Keratinocyte (primary cell): Measurements from ENCODE around the gene SMPD2. TPM values are rescaled to one million over a fixed set of nuclear protein-coding genes. Genes with fewer than 3 reads are reported as not detected.

Experiments used
- DNase-seq: peaks from one replicate; pipeline ENCODE4 v3.0.0-alpha.2; 2011; ENCODE audit warnings: low read depth, missing footprints, low spot score
- FAIRE-seq: peaks from 2 replicates; lab custom pipeline; 2011; peaks lifted over from hg19 to GRCh38; lab: Jason Lieb, UNC
- H2AFZ ChIP-seq: 2 replicates; pipeline ENCODE4 v1.6.0; 2012; ENCODE audit warnings: low read length, control low read depth, inconsistent platforms; ENCODE audit not compliant: control insufficient read depth
- H3K27ac ChIP-seq: 2 replicates; pipeline ENCODE4 v1.5.1; 2011; ENCODE audit warnings: low read length; ENCODE audit not compliant: control insufficient read depth, insufficient read depth
- H3K27me3 ChIP-seq: 3 replicates; pipeline ENCODE4 v1.6.0; 2011; ENCODE audit warnings: low read length; ENCODE audit not compliant: control insufficient read depth, insufficient read depth; ENCODE audit errors: extremely low read depth
- H3K36me3 ChIP-seq, 2 experiments: 2 replicates in 1 of 2; 3 replicates in 1 of 2; pipeline ENCODE4 v1.5.1; 2011; ENCODE audit warnings: low read length in 2 of 2, mild to moderate bottlenecking in 1 of 2; ENCODE audit not compliant: control insufficient read depth in 2 of 2, insufficient read depth in 2 of 2; ENCODE audit errors: extremely low read depth in 1 of 2
- H3K4me1 ChIP-seq: 3 replicates; pipeline ENCODE4 v1.5.1; 2011; ENCODE audit warnings: low read length; ENCODE audit not compliant: control insufficient read depth, insufficient read depth; ENCODE audit errors: extremely low read depth
- H3K4me2 ChIP-seq: 3 replicates; pipeline ENCODE4 v1.6.0; 2011; ENCODE audit warnings: low read depth, low read length; ENCODE audit not compliant: control insufficient read depth, insufficient read depth; ENCODE audit errors: extremely low read depth
- H3K4me3 ChIP-seq, 3 experiments: fragments of 200-600 bp in 1 of 3; sonication (generic) in 1 of 3; 2 replicates in 2 of 3; 3 replicates in 1 of 3; pipeline ENCODE4 v1.5.1; 2011 to 2016; ENCODE audit warnings: low read length in 3 of 3, mild to moderate bottlenecking in 3 of 3, control low read depth in 2 of 3, inconsistent platforms in 1 of 3, low read depth in 1 of 3, mixed read lengths in 1 of 3, mixed run types in 1 of 3, moderate library complexity in 1 of 3; ENCODE audit not compliant: control insufficient read depth in 2 of 3, insufficient read depth in 2 of 3; ENCODE audit errors: extremely low read depth in 1 of 3
- H3K79me2 ChIP-seq: 2 replicates; pipeline ENCODE4 v1.6.0; 2012; ENCODE audit warnings: low read length; ENCODE audit not compliant: control insufficient read depth, insufficient read depth
- H3K9ac ChIP-seq: 3 replicates; pipeline ENCODE4 v1.6.0; 2011; ENCODE audit warnings: low read length; ENCODE audit not compliant: control insufficient read depth, insufficient read depth; ENCODE audit errors: extremely low read depth
- H3K9me1 ChIP-seq: 3 replicates; pipeline ENCODE4 v1.6.0; 2011; ENCODE audit warnings: low read length; ENCODE audit not compliant: control insufficient read depth, insufficient read depth; ENCODE audit errors: extremely low read depth
- H3K9me3 ChIP-seq: 2 replicates; pipeline ENCODE4 v1.5.1; 2012; ENCODE audit warnings: low read depth, low read length; ENCODE audit not compliant: control insufficient read depth
- H4K20me1 ChIP-seq: 3 replicates; pipeline ENCODE4 v1.6.0; 2011; ENCODE audit warnings: low read length; ENCODE audit not compliant: control insufficient read depth, insufficient read depth; ENCODE audit errors: extremely low read depth
- CTCF ChIP-seq, 3 experiments: IDR thresholded peaks in 1 of 3; conservative IDR thresholded peaks in 1 of 3; optimal IDR thresholded peaks in 1 of 3; 2 replicates in 2 of 3; 3 replicates in 1 of 3; pipeline versions ENCODE3 to v1.5.1; 2011; ENCODE audit warnings: low read length in 3 of 3, mild to moderate bottlenecking in 3 of 3, moderate library complexity in 2 of 3, control low read depth in 1 of 3, inconsistent platforms in 1 of 3; ENCODE audit not compliant: insufficient read depth in 2 of 3; ENCODE audit errors: extremely low read depth in 1 of 3
- EZH2 ChIP-seq: IDR thresholded peaks from one replicate; pipeline ENCODE4 v1.6.1; 2012; ENCODE audit warnings: inconsistent platforms, mild to moderate bottlenecking, low read length, moderate library complexity
- dilution Hi-C: fragments of 300-500 bp; cut with MboI; formaldehyde crosslinking; loops from one replicate; pipeline ENCODE4 v1.7.0; 2020; ENCODE audit warnings: low sequenced_read_pairs; ENCODE audit not compliant: extremely low pct_ligation_motif_present
- polyA plus RNA-seq, 5 experiments: library from polyadenylated mRNA; depleted of rRNA in 3 of 5; stranded (reverse) in 3 of 5; stranded (forward) in 1 of 5; unstranded in 1 of 5; fragments of >200 nt; gene quantifications; 1 replicate in 1 of 5; 2 replicates in 3 of 5; 3 replicates in 1 of 5; pipeline versions ENCODE4 v1.2.1 to v1.2.3, GENCODE V29; 2011 to 2012; ENCODE audit warnings: missing spikeins in 2 of 5, low read depth in 1 of 5, low replicate concordance in 1 of 5

Gene SMPD2
- polyA plus RNA-seq, 1 donor (not counting 4 experiments of a cell fraction or from before 2014, with no cell fraction given): 11.7 TPM

GRCh38 chr6:109397020-109397419, 43.5 kb upstream of the SMPD2 start:
- no peaks in the 10 kb centered on the region for H3K9me3 ChIP-seq
- no peaks in the 10 kb centered on the region for H4K20me1 ChIP-seq
- dilution Hi-C loops: no loop called here
- no peaks in the 10 kb centered on the region for H3K36me3 ChIP-seq
- DNase-seq: no peak
- H3K9ac ChIP-seq: no peak overlapping the region
- no peaks in the 10 kb centered on the region for H3K9me1 ChIP-seq
- H3K4me3 ChIP-seq: no peak overlapping the region
- FAIRE-seq: no peak
- no peaks in the 10 kb centered on the region for H3K79me2 ChIP-seq
- H3K4me1 ChIP-seq: no peaks in the 10 kb centered on the region
- no peak overlapping the region for H2AFZ ChIP-seq
- TF ChIP-seq EZH2: no peak
- peak; percentile 31 to 46 (median 37) for TF ChIP-seq CTCF (optimal IDR thresholded peaks at IDR 0.05 in 1 of 3, IDR thresholded peaks at IDR 0.05 in 1 of 3, conservative IDR thresholded peaks at IDR 0.05 in 1 of 3; ENCODE audit: extremely low read depth in 1 of 3, insufficient read depth in 2 of 3, low read length in 3 of 3)
- no peaks in the 10 kb centered on the region for H3K27me3 ChIP-seq
- no peak overlapping the region for H3K27ac ChIP-seq
- H3K4me2 ChIP-seq: no peak overlapping the region

- no peak for DNase-seq
Measured at GRCh38 chr6:109406196-109406595, 34.3 kb upstream of the SMPD2 start.

More at GRCh38 chr6:109406196-109406595, 34.3 kb upstream of the SMPD2 start:
- Histone ChIP-seq H3K4me1 (peaks cover 16% of the 10 kb centered on the region), H3K4me2 (no peak overlapping the region), H3K79me2 (no peaks in the 10 kb centered on the region), H3K27ac (no peak overlapping the region), H4K20me1 (no peaks in the 10 kb centered on the region), H3K9me1 (no peaks in the 10 kb centered on the region), H3K9me3 (no peaks in the 10 kb centered on the region), H3K36me3 (no peaks in the 10 kb centered on the region), H2AFZ (no peak overlapping the region), H3K4me3 (no peak overlapping the region), H3K9ac (no peak overlapping the region), H3K27me3 (no peaks in the 10 kb centered on the region)
- TF ChIP-seq EZH2 (no peak), CTCF (optimal IDR thresholded peaks at IDR 0.05 in 1 of 3, IDR thresholded peaks at IDR 0.05 in 1 of 3, conservative IDR thresholded peaks at IDR 0.05 in 1 of 3; ENCODE audit: extremely low read depth in 1 of 3, insufficient read depth in 2 of 3, low read length in 3 of 3) (no peak)
- peak; percentile 26 for FAIRE-seq
- dilution Hi-C loops: no loop called here
